Uterus (tissue), 2 donors: ENCODE data around the gene TXK.

Source experiments
- POLR2A ChIP-seq, 2 donors: fragments of 450-650 bp; IDR thresholded peaks; one replicate each; pipeline ENCODE4 v1.6.1; 2016; ENCODE audit warnings: antibody characterized with exemption in 2 of 2, mild to moderate bottlenecking in 1 of 2, moderate library complexity in 1 of 2
- TF ChIP-seq, protein P1 (sequence below), 4 experiments: fragments of 200-600 bp in 2 of 4; fragments of 450-650 bp in 2 of 4; sonication (generic) in 2 of 4; IDR thresholded peaks; one replicate each; pipeline ENCODE4 v1.5.1; 2016 to 2019; ENCODE audit warnings: antibody characterized with exemption in 4 of 4, mild to moderate bottlenecking in 2 of 4, moderate library complexity in 1 of 4

DNA sequence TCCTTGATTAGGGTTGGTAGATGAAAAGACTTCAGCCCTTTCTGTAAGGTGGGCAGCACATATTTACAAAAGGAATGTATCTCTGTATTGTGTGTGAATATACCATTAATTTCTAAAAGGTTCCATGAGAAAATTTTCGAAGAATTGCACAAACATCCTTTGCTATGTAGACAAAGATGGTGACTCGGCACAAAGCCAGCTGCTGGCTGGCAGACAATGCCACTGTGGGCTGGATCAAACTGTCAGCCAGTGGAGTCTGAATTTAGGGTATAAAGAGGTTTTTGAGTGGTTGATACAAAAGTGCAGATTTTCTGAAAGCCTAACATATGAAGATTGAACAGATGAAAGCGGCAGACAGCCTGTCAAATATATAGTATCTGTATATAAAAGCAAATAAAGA, 5.6 kb upstream of the TXK start:
- TF ChIP-seq, protein P1, sequence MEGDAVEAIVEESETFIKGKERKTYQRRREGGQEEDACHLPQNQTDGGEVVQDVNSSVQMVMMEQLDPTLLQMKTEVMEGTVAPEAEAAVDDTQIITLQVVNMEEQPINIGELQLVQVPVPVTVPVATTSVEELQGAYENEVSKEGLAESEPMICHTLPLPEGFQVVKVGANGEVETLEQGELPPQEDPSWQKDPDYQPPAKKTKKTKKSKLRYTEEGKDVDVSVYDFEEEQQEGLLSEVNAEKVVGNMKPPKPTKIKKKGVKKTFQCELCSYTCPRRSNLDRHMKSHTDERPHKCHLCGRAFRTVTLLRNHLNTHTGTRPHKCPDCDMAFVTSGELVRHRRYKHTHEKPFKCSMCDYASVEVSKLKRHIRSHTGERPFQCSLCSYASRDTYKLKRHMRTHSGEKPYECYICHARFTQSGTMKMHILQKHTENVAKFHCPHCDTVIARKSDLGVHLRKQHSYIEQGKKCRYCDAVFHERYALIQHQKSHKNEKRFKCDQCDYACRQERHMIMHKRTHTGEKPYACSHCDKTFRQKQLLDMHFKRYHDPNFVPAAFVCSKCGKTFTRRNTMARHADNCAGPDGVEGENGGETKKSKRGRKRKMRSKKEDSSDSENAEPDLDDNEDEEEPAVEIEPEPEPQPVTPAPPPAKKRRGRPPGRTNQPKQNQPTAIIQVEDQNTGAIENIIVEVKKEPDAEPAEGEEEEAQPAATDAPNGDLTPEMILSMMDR (IDR thresholded peaks at IDR 0.05): no peak
- TF ChIP-seq POLR2A (IDR thresholded peaks at IDR 0.05): no peak
